Erythroblast (primary cell): ENCODE results near the gene DAZAP1.

Experiments used
- GATA1 ChIP-seq: IDR thresholded peaks from 2 replicates; pipeline ENCODE4 v1.6.1; 2011; ENCODE audit warnings: low read depth, mild to moderate bottlenecking, control low read depth, low read length, moderate library complexity
- POLR2A ChIP-seq: IDR thresholded peaks from 2 replicates; pipeline ENCODE4 v1.6.1; 2011; ENCODE audit warnings: mild to moderate bottlenecking, low read length

- no peak for TF ChIP-seq POLR2A
- TF ChIP-seq GATA1, result no peak
These were observed 76.6 kb downstream of the DAZAP1 start for GRCh38 chr19:1483979-1484428.
